SU-DHL-6 (cell line): ENCODE results near the gene AGFG1.

Experiments
- EZH2phosphoT487 ChIP-seq: fragments of 200-600 bp; sonication (generic), shearing (Covaris generic); conservative IDR thresholded peaks from 2 replicates; pipeline ENCODE4 v1.6.1; 2018; ENCODE audit warnings: mild to moderate bottlenecking, antibody characterized with exemption, low read length, moderate library complexity, mixed read lengths
- TF ChIP-seq, protein P1 (sequence below): fragments of 200-600 bp; sonication (generic); IDR thresholded peaks from one replicate; pipeline ENCODE4 v1.5.1; 2017; ENCODE audit warnings: antibody characterized with exemption, mild to moderate bottlenecking, low read length, moderate library complexity; ENCODE audit not compliant: insufficient read depth, poor library complexity, severe bottlenecking

DNA sequence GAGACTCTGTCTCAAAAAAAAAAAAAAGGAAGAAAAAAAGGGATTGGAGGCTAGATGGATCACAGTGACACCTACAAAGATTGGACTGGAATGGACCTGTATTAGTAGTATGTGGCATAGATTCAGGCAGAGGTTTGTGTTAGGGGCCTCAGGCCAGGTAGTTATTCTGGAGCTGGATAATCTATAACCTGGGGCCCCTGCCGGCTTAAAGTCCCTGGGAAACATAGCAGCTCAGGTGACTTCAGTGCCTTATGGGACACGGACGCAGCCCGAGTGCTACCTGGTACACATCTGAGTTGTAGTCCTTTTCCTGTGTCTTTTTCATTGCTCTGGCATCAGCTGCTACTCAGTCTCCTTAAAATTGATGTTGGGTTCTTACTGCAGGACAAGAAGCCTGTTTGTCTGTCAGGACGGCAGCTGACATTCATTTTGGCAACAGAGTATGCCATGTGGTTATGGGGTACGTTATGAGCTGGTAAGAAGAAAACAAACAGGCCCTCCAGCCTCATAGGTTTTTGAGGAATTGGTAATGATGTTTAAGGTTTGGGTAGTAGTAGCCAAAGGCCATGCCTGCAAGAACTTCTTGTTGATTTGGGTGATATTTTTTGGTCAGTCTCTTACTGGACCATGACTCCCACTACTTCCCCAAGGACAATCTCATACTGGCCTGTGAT lies 27.8 kb downstream of the AGFG1 start:
- TF ChIP-seq EZH2phosphoT487 = no peak
- TF ChIP-seq, protein P1, sequence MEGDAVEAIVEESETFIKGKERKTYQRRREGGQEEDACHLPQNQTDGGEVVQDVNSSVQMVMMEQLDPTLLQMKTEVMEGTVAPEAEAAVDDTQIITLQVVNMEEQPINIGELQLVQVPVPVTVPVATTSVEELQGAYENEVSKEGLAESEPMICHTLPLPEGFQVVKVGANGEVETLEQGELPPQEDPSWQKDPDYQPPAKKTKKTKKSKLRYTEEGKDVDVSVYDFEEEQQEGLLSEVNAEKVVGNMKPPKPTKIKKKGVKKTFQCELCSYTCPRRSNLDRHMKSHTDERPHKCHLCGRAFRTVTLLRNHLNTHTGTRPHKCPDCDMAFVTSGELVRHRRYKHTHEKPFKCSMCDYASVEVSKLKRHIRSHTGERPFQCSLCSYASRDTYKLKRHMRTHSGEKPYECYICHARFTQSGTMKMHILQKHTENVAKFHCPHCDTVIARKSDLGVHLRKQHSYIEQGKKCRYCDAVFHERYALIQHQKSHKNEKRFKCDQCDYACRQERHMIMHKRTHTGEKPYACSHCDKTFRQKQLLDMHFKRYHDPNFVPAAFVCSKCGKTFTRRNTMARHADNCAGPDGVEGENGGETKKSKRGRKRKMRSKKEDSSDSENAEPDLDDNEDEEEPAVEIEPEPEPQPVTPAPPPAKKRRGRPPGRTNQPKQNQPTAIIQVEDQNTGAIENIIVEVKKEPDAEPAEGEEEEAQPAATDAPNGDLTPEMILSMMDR = no peak
